ENCODE results near the gene DENND5A.

GRCh38 chr11:9089636-9090035 lies 175.5 kb downstream of the DENND5A start:
- TF ChIP-seq POLR2A (IDR thresholded peaks at IDR 0.05) = no peak
- no peak for TF ChIP-seq CTCF (IDR thresholded peaks at IDR 0.05)
